Measurements from ENCODE around the gene KIF3C. TPM values are rescaled to one million over a fixed set of nuclear protein-coding genes. Genes with fewer than 3 reads are reported as not detected.
"Not testable (repeated sequence)": the region's sequence is repeated elsewhere in the genome, so short reads cannot be mapped to it uniquely, and the experiment has no call there.

KIF3C gene
- total RNA-seq, 1 donor from 2014 or later = 6.0 TPM

DNA sequence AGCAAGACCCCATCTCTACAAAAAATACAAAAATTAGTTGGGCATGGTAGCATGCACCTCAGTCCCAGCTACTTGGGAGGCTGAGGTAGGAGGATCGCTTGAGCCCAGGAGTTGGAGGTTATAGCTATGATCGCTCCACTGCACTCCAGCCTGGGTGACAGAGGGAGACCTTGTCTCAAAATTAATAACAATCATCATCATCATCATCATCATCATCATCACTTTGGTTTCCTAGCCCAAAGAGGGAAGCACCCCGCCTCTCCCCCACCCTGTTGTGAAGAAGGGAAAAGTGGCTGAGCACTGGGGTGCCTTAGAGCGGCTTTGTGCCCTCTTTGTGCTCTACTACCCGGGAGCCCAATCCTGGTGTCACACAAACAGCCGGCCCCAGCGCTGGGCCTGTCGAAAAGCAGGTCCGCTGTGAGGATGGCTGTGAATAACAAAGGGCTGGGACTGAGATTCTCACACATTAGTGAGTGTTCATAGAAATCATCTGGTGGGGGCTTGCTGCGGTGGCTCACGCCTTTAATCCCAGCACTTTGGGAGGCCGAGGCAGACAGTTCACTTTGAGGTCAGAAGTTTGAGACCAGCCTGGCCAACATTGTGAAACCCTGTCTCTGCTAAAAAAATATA lies 61.4 kb downstream of the KIF3C start:
- ATAC-seq = no peak

DNA sequence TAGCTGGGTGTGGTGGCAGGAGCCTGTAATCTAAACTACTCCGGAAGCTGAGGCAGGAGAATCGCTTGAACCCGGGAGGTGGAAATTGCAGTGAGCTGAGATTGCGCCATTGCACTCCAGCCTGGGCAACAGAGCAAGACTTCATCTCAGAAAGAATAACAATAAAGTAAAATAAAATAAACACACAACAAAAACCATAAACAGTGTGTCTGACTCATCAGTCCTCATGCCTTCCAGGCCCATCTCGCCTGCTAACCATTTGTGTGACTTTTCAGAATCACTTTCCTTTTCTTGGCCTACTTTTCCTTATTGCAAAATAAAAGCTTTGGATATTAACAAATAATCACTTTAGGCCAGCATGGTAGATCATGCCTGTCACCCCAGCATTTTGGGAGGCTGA lies 62.0 kb downstream of the KIF3C start:
- TF ChIP-seq, protein P1, sequence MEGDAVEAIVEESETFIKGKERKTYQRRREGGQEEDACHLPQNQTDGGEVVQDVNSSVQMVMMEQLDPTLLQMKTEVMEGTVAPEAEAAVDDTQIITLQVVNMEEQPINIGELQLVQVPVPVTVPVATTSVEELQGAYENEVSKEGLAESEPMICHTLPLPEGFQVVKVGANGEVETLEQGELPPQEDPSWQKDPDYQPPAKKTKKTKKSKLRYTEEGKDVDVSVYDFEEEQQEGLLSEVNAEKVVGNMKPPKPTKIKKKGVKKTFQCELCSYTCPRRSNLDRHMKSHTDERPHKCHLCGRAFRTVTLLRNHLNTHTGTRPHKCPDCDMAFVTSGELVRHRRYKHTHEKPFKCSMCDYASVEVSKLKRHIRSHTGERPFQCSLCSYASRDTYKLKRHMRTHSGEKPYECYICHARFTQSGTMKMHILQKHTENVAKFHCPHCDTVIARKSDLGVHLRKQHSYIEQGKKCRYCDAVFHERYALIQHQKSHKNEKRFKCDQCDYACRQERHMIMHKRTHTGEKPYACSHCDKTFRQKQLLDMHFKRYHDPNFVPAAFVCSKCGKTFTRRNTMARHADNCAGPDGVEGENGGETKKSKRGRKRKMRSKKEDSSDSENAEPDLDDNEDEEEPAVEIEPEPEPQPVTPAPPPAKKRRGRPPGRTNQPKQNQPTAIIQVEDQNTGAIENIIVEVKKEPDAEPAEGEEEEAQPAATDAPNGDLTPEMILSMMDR (IDR thresholded peaks at IDR 0.05) = no peak
- no peaks in the 10 kb centered on the region for H3K4me1 ChIP-seq
- no peak for DNase-seq
- no peak for ATAC-seq
- no peaks in the 10 kb centered on the region for H3K36me3 ChIP-seq
- no peak overlapping the region for H3K4me3 ChIP-seq
- no peaks in the 10 kb centered on the region for H3K27me3 ChIP-seq (ENCODE audit: low read depth)
- no peak overlapping the region for H3K27ac ChIP-seq
- H3K9me3 ChIP-seq = no peaks in the 10 kb centered on the region
- intact Hi-C loops (cut with DNase I) = no loop called here

More for the DNA sequence above, 61.4 kb downstream of the KIF3C start:
- Histone ChIP-seq H3K27ac (no peak overlapping the region), H3K9me3 (no peaks in the 10 kb centered on the region), H3K27me3 (ENCODE audit: low read depth) (no peaks in the 10 kb centered on the region), H3K4me3 (no peak overlapping the region), H3K36me3 (no peaks in the 10 kb centered on the region), H3K4me1 (no peaks in the 10 kb centered on the region)
- TF ChIP-seq, protein P1 (IDR thresholded peaks at IDR 0.05) = no peak
- intact Hi-C loops (cut with DNase I) = no loop called here
- no peak for DNase-seq

DNA sequence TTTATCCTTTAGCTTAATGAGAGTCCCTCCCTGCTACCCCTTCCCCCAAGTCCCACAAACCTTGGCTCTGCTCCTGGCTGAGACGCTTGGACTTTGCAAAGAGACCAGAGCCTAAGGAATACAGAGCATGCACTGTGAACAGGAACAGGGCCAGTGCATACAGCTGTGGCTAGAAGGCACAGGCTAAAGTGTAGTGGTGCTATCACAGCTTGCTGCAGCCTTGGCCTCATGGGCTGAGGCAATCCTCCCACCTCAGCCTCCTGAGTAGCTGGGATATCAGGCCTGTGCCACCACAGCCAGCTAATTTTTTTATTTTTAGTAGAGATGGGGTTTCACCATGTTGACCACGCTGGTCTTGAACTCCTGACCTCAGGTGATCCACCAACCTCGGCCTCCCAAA lies 64.5 kb downstream of the KIF3C start:
- no peak for DNase-seq
- TF ChIP-seq, protein P1 (IDR thresholded peaks at IDR 0.05) = no peak
- Histone ChIP-seq H3K4me1 (no peaks in the 10 kb centered on the region), H3K4me3 (no peak overlapping the region), H3K36me3 (no peaks in the 10 kb centered on the region), H3K9me3 (no peaks in the 10 kb centered on the region), H3K27ac (no peak overlapping the region), H3K27me3 (ENCODE audit: low read depth) (no peaks in the 10 kb centered on the region)
- ATAC-seq = no peak
- intact Hi-C loops (cut with DNase I) = no loop called here

DNA sequence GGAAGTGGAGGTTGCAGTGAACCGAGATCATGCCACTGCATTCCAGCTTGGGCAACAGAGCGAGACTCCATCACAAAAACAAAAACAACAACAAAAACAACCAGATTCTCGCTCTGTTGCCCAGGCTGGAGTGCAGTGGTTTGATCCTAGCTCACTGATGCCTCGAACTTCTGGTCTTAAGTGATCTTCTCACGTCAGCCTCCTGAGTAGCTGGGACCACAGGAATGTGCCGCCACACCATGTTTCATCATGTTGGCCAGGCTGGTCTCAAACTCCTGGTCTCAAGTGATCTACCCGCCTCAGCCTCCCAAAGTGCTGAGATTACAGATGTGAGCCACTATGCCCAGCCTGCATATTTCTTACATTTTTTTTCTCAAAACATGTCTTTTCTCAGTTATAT lies 64.9 kb downstream of the KIF3C start:
- H3K4me3 ChIP-seq; H3K27me3 ChIP-seq (ENCODE audit: low read depth); H3K4me1 ChIP-seq; ATAC-seq; H3K36me3 ChIP-seq; H3K27ac ChIP-seq; DNase-seq; intact Hi-C loops (cut with DNase I); H3K9me3 ChIP-seq: not testable (repeated sequence)

DNA sequence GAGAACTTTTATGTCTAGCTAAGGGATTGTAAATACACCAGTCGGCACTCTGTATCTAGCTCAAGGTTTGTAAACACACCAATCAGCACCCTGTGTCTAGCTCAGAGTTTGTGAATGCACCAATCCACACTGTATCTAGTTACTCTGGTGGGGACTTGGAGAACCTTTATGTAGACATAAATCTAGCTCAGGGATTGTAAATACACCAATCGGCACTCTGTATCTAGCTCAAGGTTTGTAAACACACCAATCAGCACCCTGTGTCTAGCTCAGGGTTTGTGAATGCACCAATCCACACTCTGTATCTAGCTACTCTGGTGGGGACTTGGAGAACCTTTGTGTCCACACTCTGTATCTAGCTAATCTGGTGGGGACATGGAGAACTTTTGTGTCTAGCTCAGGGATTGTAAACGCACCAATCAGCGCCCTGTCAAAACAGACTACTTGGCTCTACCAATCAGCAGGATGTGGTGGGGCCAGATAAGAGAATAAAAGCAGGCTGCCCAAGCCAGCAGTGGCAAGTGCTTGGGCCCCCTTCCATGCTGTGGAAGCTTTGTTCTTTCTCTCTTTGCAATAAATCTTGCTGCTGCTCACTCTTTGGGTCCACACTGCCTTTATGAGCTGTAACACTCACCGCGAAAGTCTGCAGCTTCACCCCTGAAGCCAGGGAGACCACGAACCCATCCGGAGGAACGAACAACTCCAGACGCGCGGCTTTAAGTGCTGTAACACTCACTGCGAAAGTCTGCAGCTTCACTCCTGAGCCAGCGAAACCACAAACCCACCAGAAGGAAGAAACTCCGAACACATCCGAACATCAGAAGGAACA lies 66.1 kb downstream of the KIF3C start:
- DNase-seq; H3K27ac ChIP-seq; H3K27me3 ChIP-seq (ENCODE audit: low read depth); ATAC-seq; H3K4me3 ChIP-seq; H3K9me3 ChIP-seq; intact Hi-C loops (cut with DNase I); H3K36me3 ChIP-seq; H3K4me1 ChIP-seq: not testable (repeated sequence)

DNA sequence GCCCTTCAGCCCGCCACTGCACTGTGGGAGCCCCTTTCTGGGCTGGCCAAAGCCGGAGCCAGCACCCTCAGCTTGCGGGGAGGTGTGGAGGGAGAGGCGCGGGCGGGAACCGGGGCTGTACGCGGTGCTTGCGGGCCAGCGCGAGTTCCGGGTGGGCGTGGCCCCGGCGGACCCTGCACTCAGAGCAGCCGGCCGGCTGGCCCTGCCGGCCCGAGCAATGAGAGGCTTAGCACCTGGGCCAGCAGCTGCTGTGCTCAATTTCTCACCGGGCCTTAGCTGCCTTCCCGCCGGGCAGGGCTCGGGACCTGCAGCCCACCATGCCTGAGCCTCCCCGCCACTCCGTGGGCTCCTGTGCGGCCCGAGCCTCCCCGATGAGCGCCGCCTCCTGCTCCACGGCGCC lies 66.9 kb downstream of the KIF3C start:
- H3K27me3 ChIP-seq (ENCODE audit: low read depth); ATAC-seq; DNase-seq; H3K27ac ChIP-seq; H3K9me3 ChIP-seq; H3K4me3 ChIP-seq; H3K4me1 ChIP-seq; intact Hi-C loops (cut with DNase I); H3K36me3 ChIP-seq: not testable (repeated sequence)

DNA sequence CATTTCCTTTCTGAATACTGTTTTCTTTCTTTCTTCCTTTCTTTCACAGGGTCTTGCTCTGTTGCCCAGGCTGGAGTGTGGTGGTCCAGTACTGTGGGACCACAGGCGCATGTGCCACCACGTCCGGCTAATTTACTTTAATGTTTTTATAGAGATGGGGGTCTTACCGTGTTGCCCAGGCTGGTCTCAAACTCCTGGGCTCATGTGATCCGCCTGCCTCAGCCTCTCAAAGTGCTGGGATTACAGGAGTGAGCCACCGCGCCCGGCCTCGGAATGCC lies 68.7 kb downstream of the KIF3C start:
- not testable (repeated sequence) for ATAC-seq; H3K27me3 ChIP-seq (ENCODE audit: low read depth)

More for the DNA sequence above, 68.7 kb downstream of the KIF3C start:
- H3K4me1 ChIP-seq; H3K27ac ChIP-seq; H3K9me3 ChIP-seq; intact Hi-C loops (cut with DNase I); H3K36me3 ChIP-seq; DNase-seq; H3K4me3 ChIP-seq: not testable (repeated sequence)
